HCT116 (cell line): ENCODE results near the gene SUGCT.

ENCODE experiments used
- CBX3 ChIP-seq: IDR thresholded peaks from 2 replicates; pipeline ENCODE4 v1.6.1; 2012; ENCODE audit warnings: low read depth
- CTCF ChIP-seq, 3 experiments: fragments of 200-600 bp in 1 of 3; sonication (generic) in 1 of 3; IDR thresholded peaks in 2 of 3; conservative IDR thresholded peaks in 1 of 3; 2 replicates each; pipeline ENCODE4 v1.5.1; 2012 to 2017; ENCODE audit warnings: low read depth in 2 of 3, low read length in 2 of 3, antibody characterized with exemption in 1 of 3, borderline replicate concordance in 1 of 3, control low read depth in 1 of 3, mild to moderate bottlenecking in 1 of 3, mixed read lengths in 1 of 3, mixed run types in 1 of 3, moderate library complexity in 1 of 3; ENCODE audit not compliant: insufficient read depth in 1 of 3
- EGR1 ChIP-seq: IDR thresholded peaks from 2 replicates; pipeline ENCODE4 v1.6.1; 2012; ENCODE audit warnings: low read depth
- EZH2 ChIP-seq: fragments of 200-600 bp; sonication (generic); IDR thresholded peaks from 2 replicates; pipeline ENCODE4 v1.6.1; 2017; ENCODE audit warnings: antibody characterized with exemption, mixed run types
- EZH2phosphoT487 ChIP-seq: fragments of 200-600 bp; IDR thresholded peaks from 2 replicates; pipeline ENCODE4 v1.6.1; 2018; ENCODE audit warnings: antibody characterized with exemption, borderline replicate concordance
- FOSL1 ChIP-seq: IDR thresholded peaks from 2 replicates; pipeline ENCODE4 v1.6.1; 2012; ENCODE audit warnings: low read depth
- POLR2A ChIP-seq: IDR thresholded peaks from 2 replicates; pipeline ENCODE4 v1.7.0; 2011; ENCODE audit warnings: borderline replicate concordance; ENCODE audit not compliant: insufficient read depth, insufficient read length; ENCODE audit errors: extremely low read depth
- RAD21 ChIP-seq: IDR thresholded peaks from 2 replicates; pipeline ENCODE4 v1.6.1; 2012; ENCODE audit warnings: low read depth, mild to moderate bottlenecking
- REST ChIP-seq: IDR thresholded peaks from 2 replicates; pipeline ENCODE4 v1.6.1; 2012; ENCODE audit warnings: low read depth
- SP1 ChIP-seq: IDR thresholded peaks from 2 replicates; pipeline ENCODE4 v1.6.1; 2012; ENCODE audit warnings: low read depth
- SRF ChIP-seq: IDR thresholded peaks from 2 replicates; pipeline ENCODE4 v1.6.1; 2012; ENCODE audit warnings: low read depth
- ZBTB33 ChIP-seq: IDR thresholded peaks from 2 replicates; pipeline ENCODE4 v1.6.1; 2011; ENCODE audit warnings: mild to moderate bottlenecking, low read length, moderate library complexity; ENCODE audit not compliant: insufficient replicate concordance; ENCODE audit errors: extremely low read depth
- ZNF274 ChIP-seq: fragments of 200-500 bp; sonication (Bioruptor generic); IDR thresholded peaks from 2 replicates; pipeline ENCODE4 v1.6.1; 2014; ENCODE audit warnings: mild to moderate bottlenecking, low read depth, low read length, inconsistent platforms

- TF ChIP-seq CTCF (IDR thresholded peaks at IDR 0.05 in 2 of 3, conservative IDR thresholded peaks at IDR 0.05 in 1 of 3; ENCODE audit: borderline replicate concordance in 1 of 3, insufficient read depth in 1 of 3, low read depth in 2 of 3, low read length in 2 of 3) = no peak
- TF ChIP-seq SRF = no peak
- no peak for TF ChIP-seq FOSL1
- TF ChIP-seq EZH2 = no peak
- TF ChIP-seq RAD21 = no peak
- TF ChIP-seq REST = no peak
- TF ChIP-seq EGR1 = no peak
- no peak for TF ChIP-seq EZH2phosphoT487
- TF ChIP-seq ZBTB33 = no peak
- TF ChIP-seq SP1 = no peak
- no peak for TF ChIP-seq POLR2A
- TF ChIP-seq CBX3 = no peak
- no peak for TF ChIP-seq ZNF274
Measured at GRCh38 chr7:40722242-40722641, 587.4 kb downstream of the SUGCT start.
